AG09309 (cell line): ENCODE measurements around the gene CDH1.

Experiments
- DNase-seq: peaks from one replicate; pipeline ENCODE4 v3.0.0-alpha.2; 2010; ENCODE audit warnings: low read depth
- H3K4me3 ChIP-seq: 2 replicates; pipeline ENCODE4 v1.5.1; 2011; ENCODE audit warnings: mild to moderate bottlenecking, low read depth, low read length, moderate library complexity; ENCODE audit not compliant: control insufficient read depth
- CTCF ChIP-seq: IDR thresholded peaks from 2 replicates; pipeline ENCODE4 v1.5.1; 2011; ENCODE audit warnings: mild to moderate bottlenecking, low read depth, low read length, inconsistent platforms; ENCODE audit not compliant: insufficient read depth, control insufficient read depth; ENCODE audit errors: missing control alignments

The CDH1 gene

GRCh38 chr16:68746951-68747350 is 9.9 kb downstream of the CDH1 start:
- H3K4me3 ChIP-seq: no peak overlapping the region
- TF ChIP-seq CTCF: no peak
- no peak for DNase-seq

- H3K4me3 ChIP-seq: no peak overlapping the region
- no peak for DNase-seq
- no peak for TF ChIP-seq CTCF
Observed at GRCh38 chr16:68749432-68749831, 12.3 kb downstream of the CDH1 start.

DNA sequence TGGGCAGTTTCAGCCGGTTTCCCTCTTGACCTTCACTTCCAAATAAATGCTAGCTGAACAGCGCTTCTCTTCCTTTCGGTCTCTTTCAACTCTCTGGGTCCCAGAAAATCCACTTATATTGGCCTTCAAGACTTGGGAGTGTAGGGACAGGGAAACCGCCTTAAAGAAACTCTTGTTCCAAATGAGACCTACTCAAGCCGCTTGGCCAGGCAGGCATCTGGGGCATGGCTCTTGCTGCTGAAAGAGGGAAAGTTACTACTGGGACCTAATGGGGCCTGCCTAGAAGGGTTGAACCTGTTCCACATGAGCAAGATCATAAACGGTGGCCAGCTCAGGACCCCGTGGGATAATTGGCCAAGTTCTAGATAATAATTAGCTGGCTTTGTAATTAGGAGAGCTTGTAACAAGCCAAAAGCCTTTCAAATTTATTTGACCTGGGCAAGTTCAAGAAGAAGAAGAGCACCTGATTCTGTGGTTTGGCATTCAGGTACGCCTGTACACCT is 13.2 kb downstream of the CDH1 start:
- DNase-seq: no peak
- H3K4me3 ChIP-seq: no peak overlapping the region
- no peak for TF ChIP-seq CTCF

GRCh38 chr16:68751160-68751559 is 14.1 kb downstream of the CDH1 start:
- no peak for DNase-seq
- no peak overlapping the region for H3K4me3 ChIP-seq
- no peak for TF ChIP-seq CTCF

DNA sequence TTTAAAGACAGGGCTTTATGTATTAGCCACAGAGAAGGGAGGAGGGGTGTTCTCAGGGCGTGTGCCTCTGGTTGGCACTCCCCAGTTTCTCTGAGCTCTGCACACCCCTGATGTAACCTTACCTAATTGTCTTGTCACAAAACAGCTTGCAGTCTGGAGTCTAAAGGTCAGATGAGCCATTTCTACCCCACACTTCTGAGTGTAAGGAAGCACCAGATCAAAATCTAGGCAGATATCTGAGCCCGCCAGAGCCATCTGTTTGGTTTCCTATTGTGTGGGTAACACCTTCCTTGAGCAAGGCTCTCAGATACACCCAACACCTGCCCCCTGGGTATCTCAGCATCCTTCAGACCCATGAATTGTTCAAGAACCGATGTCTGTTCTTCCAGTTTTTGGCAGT is 15.5 kb downstream of the CDH1 start:
- H3K4me3 ChIP-seq: no peak overlapping the region
- no peak for TF ChIP-seq CTCF
- DNase-seq: no peak

DNA sequence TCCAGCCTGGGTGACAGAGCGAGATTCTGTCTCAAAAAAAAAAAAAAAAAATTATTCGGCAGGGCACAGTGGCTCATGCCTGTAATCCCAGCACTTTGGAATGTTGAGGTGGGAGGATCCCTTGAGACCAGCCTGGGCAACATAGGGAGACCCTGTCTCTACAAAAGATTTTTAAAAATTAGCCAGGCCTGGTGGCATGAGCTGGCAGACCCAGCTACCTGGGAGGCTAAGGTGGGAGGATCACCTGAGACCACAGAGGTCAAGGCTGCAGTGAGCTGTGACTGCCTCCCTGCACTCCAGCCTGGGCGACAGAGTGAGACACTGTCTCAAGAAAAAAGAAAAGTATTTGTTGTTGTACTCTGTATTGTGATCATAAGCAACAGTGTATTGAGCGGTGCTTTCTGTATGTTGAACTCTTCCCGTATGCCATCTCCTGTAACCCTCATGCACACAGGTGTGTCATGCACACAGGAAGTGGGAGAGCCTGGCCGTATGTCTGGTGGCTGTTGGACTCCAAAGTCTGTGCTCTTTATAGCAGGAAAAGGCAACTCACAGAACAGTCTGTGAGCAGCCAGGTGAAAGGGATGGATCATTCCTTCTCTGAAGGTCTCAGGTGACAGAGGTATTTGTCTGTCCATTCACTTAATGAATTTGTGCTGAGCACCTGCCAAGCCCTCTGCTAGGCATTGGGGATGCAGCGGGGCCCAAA is 17.1 kb downstream of the CDH1 start:
- no peak for TF ChIP-seq CTCF
- H3K4me3 ChIP-seq: no peak overlapping the region
- no peak for DNase-seq
